AG09309 (cell line): ENCODE results near the gene CACNA1E.

Experiments used
- DNase-seq: peaks from one replicate; pipeline ENCODE4 v3.0.0-alpha.2; 2010; ENCODE audit warnings: low read depth
- H3K4me3 ChIP-seq: 2 replicates; pipeline ENCODE4 v1.5.1; 2011; ENCODE audit warnings: mild to moderate bottlenecking, low read depth, low read length, moderate library complexity; ENCODE audit not compliant: control insufficient read depth
- CTCF ChIP-seq: IDR thresholded peaks from 2 replicates; pipeline ENCODE4 v1.5.1; 2011; ENCODE audit warnings: mild to moderate bottlenecking, low read depth, low read length, inconsistent platforms; ENCODE audit not compliant: insufficient read depth, control insufficient read depth; ENCODE audit errors: missing control alignments

The CACNA1E gene

GRCh38 chr1:181651276-181651675 is 168.0 kb downstream of the CACNA1E start:
- no peak for DNase-seq
- H3K4me3 ChIP-seq: no peak overlapping the region
- TF ChIP-seq CTCF: no peak

- no peak for TF ChIP-seq CTCF
- H3K4me3 ChIP-seq: no peak overlapping the region
- no peak for DNase-seq
These were observed 172.4 kb downstream of the CACNA1E start for GRCh38 chr1:181655756-181656155.

DNA sequence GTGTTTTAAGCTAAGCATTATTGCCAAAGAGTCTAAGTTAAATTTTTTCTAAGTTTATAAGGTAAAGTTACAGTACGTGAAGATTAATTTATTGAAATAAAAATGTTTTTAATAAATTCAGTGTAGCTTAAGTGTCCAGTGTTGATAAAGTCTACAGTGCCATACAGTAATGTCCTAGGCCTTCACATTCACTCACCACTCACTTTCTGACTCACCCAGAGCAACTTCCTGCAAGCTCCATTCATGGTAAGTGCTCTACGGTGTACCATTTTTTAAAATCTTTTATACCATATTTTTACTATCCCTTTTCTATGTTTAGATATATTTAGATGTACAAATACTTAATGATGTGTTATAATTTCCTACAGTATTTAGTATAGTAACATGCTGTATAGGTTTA is 173.2 kb downstream of the CACNA1E start:
- TF ChIP-seq CTCF: no peak
- no peak overlapping the region for H3K4me3 ChIP-seq
- DNase-seq: no peak

GRCh38 chr1:181658581-181658980 is 175.3 kb downstream of the CACNA1E start:
- TF ChIP-seq CTCF: no peak
- no peak overlapping the region for H3K4me3 ChIP-seq
- no peak for DNase-seq

GRCh38 chr1:181659321-181659957 is 176.1 kb downstream of the CACNA1E start:
- no peak overlapping the region for H3K4me3 ChIP-seq
- no peak for DNase-seq
- no peak for TF ChIP-seq CTCF

- no peak for DNase-seq
- no peak overlapping the region for H3K4me3 ChIP-seq
- no peak for TF ChIP-seq CTCF
These were observed 177.3 kb downstream of the CACNA1E start for GRCh38 chr1:181660621-181661020.

DNA sequence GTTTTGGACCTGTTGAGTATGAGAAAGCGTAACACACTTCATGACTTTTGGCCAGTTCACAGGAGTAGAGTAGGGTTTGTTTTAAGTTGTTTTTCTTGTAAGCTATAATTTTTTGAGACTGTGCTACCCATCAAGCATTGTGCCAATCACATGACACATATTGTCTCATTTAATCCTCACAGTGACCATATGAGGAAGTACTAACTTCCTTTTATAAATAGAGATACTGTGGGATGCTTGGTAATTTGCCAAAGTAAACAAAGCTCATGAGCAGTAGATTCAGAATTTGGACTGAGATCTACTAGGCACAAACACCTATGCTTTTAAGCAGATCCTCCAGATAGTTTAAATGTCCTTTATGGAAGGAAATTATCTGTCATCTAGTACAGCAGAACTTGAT is 178.3 kb downstream of the CACNA1E start:
- DNase-seq: no peak
- no peak for TF ChIP-seq CTCF
- H3K4me3 ChIP-seq: no peak overlapping the region
